DND-41 (cell line): ENCODE measurements around the gene PPARGC1A.

Experiments used
- CTCF ChIP-seq: IDR thresholded peaks from 2 replicates; pipeline ENCODE4 v1.5.1; 2012; ENCODE audit warnings: borderline replicate concordance, low read length, moderate library complexity, mild to moderate bottlenecking; ENCODE audit not compliant: poor library complexity, severe bottlenecking; ENCODE audit errors: extremely low read depth
- EZH2 ChIP-seq: IDR thresholded peaks from 3 replicates; pipeline ENCODE4 v1.6.1; 2012; ENCODE audit warnings: borderline replicate concordance, low read depth, mild to moderate bottlenecking, moderate library complexity, low read length, inconsistent platforms; ENCODE audit not compliant: severe bottlenecking

GRCh38 chr4:23857367-23857959 is 32.4 kb downstream of the PPARGC1A start:
- no peak for TF ChIP-seq CTCF
- TF ChIP-seq EZH2 = no peak
